Omental fat pad (tissue), 4 donors: Measurements from ENCODE around the gene KLF11. TPM values are rescaled to one million over a fixed set of nuclear protein-coding genes. Genes with fewer than 3 reads are reported as not detected.

Source experiments
- ATAC-seq: fragments of 150-250 bp; one replicate; pipeline ENCODE4 v1.9.1; 2016; ENCODE audit warnings: mild to moderate bottlenecking, moderate library complexity; ENCODE audit not compliant: low FRiP score
- DNase-seq: peaks from one replicate; pipeline ENCODE4 v3.0.0-alpha.2; 2019; ENCODE audit warnings: low spot score
- total RNA-seq, 4 donors: library from RNA; depleted of rRNA; stranded (reverse); fragments of >200 nt; gene quantifications; one replicate each; pipeline ENCODE4 v1.1.0, GENCODE V29; 2016
- TF ChIP-seq, protein P1 (sequence below), 3 donors: fragments of 450-650 bp; IDR thresholded peaks; one replicate each; pipeline ENCODE4 v1.5.1; 2016 to 2017; ENCODE audit warnings: antibody characterized with exemption in 3 of 3, mild to moderate bottlenecking in 3 of 3, moderate library complexity in 2 of 3

The KLF11 gene
- total RNA-seq, 4 donors from 2014 or later = 35.8 to 63.6 (median 37.3) TPM

DNA sequence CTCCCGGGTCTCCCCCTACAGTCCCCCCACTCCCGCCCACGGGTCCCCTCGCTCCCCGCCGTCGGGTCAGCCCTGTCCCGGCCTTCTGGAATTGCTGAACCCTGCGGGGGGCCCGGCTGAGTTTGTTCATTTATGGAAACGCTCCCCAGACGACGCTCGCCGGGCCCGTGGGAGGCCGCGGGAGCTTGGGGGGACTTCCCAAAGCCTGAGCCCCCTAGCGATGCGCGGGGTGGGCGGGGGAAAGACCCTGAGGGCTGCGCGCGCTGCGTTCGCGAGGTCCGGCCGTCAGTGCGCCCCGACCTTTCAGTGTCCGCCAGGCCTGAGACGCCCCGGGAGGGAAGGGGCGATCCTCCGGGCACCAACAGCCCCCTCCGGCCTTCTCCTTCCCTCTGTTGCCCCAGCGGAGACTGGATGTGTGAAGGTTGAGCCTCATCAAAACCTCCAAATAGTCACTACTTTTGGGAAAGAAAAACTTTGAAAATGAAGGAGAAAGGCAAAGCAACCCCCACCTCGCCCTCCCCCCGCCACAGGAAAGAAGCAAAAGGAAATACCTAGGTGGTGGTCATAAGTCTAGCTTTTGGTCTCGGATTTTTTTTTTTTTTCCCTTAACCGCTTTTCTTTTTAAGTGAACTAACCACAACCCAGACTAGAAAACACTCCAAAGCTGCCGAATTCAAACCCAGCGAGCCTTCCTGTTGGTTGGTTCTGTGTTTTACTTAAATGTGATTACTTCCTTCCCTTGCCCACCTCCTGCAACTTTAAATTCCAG, 37.4 kb downstream of the KLF11 start:
- TF ChIP-seq, protein P1, sequence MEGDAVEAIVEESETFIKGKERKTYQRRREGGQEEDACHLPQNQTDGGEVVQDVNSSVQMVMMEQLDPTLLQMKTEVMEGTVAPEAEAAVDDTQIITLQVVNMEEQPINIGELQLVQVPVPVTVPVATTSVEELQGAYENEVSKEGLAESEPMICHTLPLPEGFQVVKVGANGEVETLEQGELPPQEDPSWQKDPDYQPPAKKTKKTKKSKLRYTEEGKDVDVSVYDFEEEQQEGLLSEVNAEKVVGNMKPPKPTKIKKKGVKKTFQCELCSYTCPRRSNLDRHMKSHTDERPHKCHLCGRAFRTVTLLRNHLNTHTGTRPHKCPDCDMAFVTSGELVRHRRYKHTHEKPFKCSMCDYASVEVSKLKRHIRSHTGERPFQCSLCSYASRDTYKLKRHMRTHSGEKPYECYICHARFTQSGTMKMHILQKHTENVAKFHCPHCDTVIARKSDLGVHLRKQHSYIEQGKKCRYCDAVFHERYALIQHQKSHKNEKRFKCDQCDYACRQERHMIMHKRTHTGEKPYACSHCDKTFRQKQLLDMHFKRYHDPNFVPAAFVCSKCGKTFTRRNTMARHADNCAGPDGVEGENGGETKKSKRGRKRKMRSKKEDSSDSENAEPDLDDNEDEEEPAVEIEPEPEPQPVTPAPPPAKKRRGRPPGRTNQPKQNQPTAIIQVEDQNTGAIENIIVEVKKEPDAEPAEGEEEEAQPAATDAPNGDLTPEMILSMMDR (IDR thresholded peaks at IDR 0.05) = no peak
- DNase-seq (no peak), ATAC-seq (peak; percentile 2)

DNA sequence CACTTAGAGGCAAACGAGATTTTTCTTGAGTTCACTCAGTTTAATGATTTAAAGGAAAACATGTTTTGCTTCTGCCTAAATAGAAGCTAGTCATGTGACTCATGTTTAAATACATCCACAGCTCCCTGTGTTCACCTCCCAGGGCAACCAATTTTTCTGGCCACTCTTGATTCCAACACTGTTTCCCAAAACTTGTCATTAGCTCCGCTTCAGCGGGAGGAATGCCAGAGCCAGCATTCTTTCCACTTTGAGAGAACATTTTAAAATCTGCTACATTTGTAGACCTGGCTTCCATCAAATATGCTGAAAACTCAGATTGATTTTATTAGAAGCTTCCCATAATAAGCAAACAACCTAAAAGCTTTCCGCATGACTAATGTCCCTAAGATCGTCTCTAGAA, 39.7 kb downstream of the KLF11 start:
- TF ChIP-seq, protein P1 (IDR thresholded peaks at IDR 0.05) = no peak
- DNase-seq = no peak
- no peak for ATAC-seq

DNA sequence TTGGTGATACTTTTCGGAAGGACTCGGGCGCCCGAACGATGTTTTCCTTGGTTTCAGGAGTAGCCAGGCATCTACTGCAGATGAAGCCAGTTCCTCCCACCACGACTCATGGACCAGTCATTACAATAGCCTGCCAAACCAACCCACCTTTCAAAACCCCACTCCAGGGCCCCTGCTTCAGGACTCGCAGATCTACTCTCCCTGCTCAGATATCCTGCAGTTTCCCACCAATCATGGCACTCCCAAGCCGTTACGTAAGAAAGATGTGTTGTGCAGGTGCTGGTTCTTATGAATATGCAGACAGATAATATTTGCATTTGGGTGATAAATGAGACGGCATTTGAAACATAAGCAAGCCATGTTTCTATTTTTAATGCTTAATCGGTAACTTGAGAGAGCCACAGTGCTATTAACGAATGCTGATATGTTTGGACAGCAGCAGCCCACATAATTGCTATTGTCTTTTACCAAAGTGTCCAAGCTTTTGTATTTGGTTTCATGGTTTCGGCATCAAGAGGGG, 40.4 kb downstream of the KLF11 start:
- ATAC-seq = no peak
- no peak for DNase-seq
- TF ChIP-seq, protein P1 (IDR thresholded peaks at IDR 0.05) = no peak

DNA sequence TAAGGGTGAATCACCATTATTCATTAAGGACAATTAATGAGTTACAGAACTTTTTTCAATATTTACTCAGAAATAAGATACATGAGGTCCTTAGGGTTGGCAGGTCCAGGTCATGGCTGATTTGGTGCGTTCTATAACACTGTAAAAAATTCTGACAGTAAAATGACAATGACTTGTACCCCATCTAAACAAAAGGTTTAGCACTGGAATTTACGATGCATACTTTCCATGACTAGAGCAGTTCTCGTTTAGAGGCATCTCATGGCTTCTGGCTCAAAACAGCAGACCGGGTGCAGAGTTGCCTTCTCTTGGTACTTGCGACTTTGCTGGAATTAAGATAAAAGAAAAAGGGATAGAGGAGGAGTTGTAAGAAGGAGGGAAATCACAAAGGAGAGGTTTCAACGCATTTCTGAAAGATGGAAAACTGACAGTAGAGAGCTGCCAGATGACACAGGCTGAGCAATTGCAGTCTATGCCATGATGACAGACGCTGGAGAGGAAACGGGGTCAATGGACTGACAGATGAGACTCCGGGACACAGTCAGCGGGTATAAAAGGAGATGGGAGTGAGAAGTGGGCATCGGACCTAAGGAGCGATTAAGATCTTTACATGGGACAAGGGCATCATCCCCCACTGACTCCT, 41.0 kb downstream of the KLF11 start:
- TF ChIP-seq, protein P1 (IDR thresholded peaks at IDR 0.05) = no peak
- DNase-seq (no peak), ATAC-seq (no peak)

DNA sequence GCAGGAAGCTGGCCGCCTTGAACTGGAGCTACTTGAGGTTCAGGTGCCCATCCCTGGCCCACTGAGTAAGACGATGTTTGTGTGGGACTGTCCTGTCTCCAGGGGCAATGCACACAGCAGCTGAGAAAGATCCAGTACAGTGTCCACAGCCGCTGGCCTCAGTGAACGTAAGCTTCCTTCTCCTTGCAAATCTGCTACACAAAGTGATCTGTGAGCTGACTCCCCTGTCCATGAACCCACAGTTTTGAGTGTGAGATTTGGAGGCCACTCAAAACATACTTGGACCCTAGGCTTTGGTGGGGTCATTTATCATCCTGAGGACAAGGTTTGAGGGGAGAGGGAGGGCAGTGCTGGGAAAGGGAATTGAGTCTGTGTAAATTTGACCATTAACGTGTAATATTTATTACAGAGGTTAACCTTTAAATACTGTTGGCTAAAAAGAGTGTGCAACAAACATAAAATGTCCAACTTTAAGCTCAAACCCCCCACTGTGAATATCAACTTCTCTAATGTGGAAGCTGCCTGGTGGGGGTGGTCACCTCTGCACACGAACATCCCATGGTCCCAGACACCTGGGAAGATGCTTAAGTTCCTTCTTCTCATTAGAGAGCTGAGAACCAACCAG, 41.8 kb downstream of the KLF11 start:
- DNase-seq (no peak), ATAC-seq (no peak)
- TF ChIP-seq, protein P1 (IDR thresholded peaks at IDR 0.05) = no peak

DNA sequence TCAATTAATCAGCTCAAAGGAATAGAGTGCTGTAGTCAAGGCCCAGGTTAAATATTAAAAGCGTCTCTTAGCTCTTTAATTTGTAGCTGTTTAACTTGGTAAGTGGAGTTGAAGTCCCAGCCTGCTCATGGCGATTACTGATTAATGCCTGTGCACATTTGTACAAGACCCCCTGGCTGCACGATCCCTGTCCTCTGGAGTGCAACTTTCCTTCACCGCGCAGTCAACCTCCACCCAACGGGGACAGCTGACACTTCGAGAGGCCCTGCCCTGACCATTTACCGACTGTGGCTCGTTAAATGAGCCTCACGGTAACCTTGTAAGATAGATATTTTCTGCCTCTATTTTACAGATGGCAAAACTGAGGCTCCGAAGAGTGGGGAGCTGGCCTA, 42.3 kb downstream of the KLF11 start:
- TF ChIP-seq, protein P1 (IDR thresholded peaks at IDR 0.05) = no peak
- ATAC-seq (no peak), DNase-seq (no peak)
